ENCODE data around the gene NCOA3.

DNA sequence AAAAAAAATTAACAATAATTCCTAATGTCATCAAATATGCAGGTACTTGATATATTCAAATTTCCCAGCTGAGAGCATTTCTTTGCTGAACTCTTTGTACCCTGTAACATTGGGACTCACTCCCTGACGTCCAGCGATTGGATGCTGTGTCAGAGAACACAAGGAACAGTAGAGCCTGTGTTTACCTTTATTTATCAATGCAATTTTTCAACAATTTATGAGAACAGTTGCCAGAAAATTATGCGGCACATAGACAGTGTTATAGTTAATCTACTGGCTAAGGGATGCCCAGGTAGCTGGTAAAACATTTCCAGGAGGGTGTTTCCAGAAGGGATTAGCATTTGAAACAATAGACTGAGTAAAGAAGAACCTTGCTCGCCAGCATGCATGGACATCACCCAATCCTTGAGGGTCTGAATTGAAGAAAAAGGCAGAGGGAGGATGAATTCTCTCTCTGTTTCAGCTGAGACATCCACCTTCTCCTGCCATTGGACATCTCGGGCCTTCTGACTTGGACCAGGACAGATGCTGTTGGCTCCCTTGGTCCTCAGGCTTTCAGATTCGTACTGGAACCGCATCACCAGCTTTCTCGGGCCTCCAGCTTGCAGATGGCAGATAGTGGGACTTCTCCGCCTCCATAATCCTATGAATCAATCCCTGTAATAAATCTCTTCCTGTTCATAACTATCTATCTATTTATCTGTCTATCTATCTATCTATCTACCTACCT is 42.2 kb upstream of the NCOA3 start:
- TF ChIP-seq, protein P1, sequence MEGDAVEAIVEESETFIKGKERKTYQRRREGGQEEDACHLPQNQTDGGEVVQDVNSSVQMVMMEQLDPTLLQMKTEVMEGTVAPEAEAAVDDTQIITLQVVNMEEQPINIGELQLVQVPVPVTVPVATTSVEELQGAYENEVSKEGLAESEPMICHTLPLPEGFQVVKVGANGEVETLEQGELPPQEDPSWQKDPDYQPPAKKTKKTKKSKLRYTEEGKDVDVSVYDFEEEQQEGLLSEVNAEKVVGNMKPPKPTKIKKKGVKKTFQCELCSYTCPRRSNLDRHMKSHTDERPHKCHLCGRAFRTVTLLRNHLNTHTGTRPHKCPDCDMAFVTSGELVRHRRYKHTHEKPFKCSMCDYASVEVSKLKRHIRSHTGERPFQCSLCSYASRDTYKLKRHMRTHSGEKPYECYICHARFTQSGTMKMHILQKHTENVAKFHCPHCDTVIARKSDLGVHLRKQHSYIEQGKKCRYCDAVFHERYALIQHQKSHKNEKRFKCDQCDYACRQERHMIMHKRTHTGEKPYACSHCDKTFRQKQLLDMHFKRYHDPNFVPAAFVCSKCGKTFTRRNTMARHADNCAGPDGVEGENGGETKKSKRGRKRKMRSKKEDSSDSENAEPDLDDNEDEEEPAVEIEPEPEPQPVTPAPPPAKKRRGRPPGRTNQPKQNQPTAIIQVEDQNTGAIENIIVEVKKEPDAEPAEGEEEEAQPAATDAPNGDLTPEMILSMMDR (conservative IDR thresholded peaks at IDR 0.05 in 1 of 2, IDR thresholded peaks at IDR 0.05 in 1 of 2; ENCODE audit: low read depth in 1 of 2, low read length in 2 of 2), result no peak
- TF ChIP-seq EZH2 (IDR thresholded peaks at IDR 0.05; ENCODE audit: low read length, missing control alignments), result no peak
